ENCODE results near the gene KRTAP10-4. TPM values are rescaled to one million over a fixed set of nuclear protein-coding genes. Genes with fewer than 3 reads are reported as not detected.
"Not testable (repeated sequence)": the region's sequence is repeated elsewhere in the genome, so short reads cannot be mapped to it uniquely, and the experiment has no call there.

KRTAP10-4 gene
- total RNA-seq, 2 donors from 2014 or later = not detected

DNA sequence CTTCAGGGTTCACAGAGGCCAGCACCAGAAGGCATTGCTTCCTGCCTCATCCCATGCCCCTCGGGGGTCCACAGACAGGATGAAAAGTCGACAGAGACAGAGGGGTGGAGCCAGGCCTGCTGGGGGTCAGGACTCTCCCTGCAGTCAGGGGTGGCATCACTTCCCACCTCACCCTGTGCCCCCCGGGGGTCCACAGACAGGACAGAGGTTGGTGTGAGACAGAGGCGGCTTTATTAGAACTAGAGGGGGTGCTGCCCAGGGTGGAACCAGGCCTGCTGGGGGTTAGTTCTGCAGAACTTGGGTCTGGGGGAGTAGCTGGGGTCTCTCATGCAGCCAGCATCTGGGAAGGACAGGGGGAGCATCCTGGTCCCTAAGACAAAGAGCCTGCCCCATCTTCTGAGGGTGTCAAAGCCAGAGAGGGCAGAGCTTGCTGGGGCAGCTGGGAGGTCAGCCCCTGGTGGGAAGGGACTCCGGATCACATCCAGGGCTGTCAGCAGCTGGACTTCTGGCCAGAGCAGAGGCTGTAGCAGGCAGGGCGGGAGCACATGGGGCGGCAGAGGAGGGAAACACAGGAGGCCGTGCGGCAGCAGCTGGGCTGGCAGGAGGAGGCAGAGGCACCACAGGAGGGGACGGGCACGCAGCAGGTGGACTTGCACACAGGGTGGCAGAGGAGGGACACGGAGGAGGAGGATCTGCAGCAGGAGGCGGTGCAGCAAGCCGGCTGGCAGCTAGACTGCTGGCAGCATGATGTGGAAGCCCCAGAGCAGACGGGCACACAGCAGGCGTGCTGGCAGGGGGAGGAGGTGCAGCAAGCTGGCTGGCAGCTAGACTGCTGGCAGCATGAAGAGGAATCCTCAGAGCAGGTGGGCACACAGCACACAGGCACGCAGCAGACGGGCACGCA lies 17.6 kb downstream of the KRTAP10-4 start:
- peak; percentile 63 for DNase-seq (ENCODE audit: low spot score)
- intact Hi-C loops (cut with DNase I) = not testable (repeated sequence)

- DNase-seq (ENCODE audit: low spot score); intact Hi-C loops (cut with DNase I): not testable (repeated sequence)
These were observed 18.2 kb downstream of the KRTAP10-4 start for GRCh38 chr21:44591801-44592130.

- intact Hi-C loops (cut with DNase I) = no loop called here
- DNase-seq (ENCODE audit: low spot score) = peak; percentile 68
These were observed 19.1 kb downstream of the KRTAP10-4 start, which contains the start of gene KRTAP10-6 for GRCh38 chr21:44592446-44593311. KRTAP10-6 (minus strand) TSS chr21:44592505; CDS start chr21:44592484, 21 bp downstream.

- DNase-seq (ENCODE audit: low spot score) = peak; percentile 43
These were observed 20.3 kb downstream of the KRTAP10-4 start for GRCh38 chr21:44593598-44594405.

GRCh38 chr21:44594406-44594916 lies 20.9 kb downstream of the KRTAP10-4 start:
- DNase-seq (ENCODE audit: low spot score) = peak; percentile 43
- intact Hi-C loops (cut with DNase I) = no loop called here

More at GRCh38 chr21:44593598-44594405, 20.3 kb downstream of the KRTAP10-4 start:
- intact Hi-C loops (cut with DNase I) = no loop called here

GRCh38 chr21:44595524-44595923 lies 22.0 kb downstream of the KRTAP10-4 start:
- intact Hi-C loops (cut with DNase I) = no loop called here
- DNase-seq (ENCODE audit: low spot score) = no peak

DNA sequence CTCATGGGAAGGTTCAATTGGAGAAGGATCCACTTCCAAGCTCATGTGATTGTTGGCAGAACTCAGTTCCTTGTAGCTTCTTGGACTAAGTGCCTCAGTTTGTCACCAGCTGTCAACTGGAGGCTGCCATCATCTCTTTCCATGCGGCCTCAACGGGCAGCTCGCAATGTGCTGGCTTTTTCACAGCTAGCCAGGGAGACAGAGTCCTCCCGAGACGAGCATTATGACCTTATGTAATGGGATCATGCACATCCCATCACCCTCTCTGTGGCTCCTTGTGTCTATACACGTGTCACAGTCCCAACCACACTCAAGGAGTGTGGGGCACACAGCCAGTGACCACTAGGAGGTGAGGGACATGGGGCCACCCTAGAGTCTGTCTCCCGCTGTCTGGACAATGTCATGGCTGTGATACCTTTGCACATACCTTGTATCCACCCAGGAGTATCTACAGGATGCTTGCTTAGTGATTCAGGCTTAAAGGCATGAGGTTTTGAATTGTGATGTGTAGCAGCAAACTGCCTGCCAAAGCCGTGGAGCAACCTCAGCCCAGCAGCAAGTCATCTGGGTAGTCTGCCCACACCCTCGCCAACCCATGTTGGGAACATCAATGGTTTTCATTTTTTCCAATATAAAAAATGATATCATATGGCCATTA lies 22.7 kb downstream of the KRTAP10-4 start:
- intact Hi-C loops (cut with DNase I) = no loop called here
- DNase-seq (ENCODE audit: low spot score) = peak; percentile 38

DNA sequence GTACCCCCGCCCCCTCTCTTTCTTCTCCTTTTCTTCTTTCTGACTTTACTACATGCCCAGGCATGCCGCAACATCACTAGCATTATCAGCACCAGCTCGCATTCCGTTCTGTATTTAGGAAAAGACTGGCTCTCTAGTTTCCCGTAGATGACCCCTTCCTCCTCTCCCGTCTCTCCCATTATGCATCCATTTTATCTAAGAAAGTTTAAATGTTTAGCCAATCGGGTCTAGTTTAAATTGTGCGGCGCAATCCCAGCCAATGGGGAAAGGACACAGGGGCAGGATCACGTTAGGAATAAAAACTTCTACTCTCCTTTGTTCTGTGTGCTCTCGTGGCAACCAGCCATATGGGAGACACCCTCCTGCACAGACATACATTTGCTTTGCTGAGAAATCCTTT lies 24.5 kb downstream of the KRTAP10-4 start:
- intact Hi-C loops (cut with DNase I) = no loop called here
- no peak for DNase-seq (ENCODE audit: low spot score)

GRCh38 chr21:44599264-44600029 lies 25.9 kb downstream of the KRTAP10-4 start:
- no peak for DNase-seq (ENCODE audit: low spot score)
- intact Hi-C loops (cut with DNase I) = no loop called here

DNA sequence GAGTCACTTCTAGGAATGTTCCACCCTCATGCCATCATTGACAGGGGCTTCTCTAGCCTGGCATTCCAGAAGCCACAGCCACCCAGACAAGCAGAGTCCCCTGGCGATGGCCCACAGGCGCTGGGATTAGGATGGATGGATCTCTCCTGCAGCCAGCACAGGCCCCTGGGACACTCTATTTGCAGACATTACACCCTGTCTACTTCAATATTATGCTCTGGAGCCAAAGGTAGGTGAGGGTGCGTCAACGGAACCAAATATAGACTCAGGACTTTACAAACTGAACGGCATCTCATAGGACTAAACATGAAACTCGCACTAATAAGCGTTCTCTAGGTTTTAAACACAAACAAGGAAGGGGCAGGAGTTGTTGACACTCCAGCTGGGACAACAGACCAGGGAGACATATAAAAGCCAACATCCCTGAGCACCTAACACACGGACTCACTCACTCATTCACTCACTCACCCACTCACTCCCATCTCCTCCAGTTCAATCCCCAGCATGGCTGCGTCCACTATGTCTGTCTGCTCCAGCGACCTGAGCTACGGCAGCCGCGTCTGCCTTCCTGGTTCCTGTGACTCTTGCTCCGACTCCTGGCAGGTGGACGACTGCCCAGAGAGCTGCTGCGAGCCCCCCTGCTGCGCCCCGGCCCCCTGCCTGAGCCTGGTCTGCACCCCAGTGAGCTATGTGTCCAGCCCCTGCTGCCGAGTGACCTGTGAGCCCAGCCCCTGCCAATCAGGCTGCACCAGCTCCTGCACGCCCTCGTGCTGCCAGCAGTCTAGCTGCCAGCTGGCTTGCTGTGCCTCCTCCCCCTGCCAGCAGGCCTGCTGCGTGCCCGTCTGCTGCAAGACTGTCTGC lies 26.8 kb downstream of the KRTAP10-4 start, which contains the start of gene KRTAP10-7:
Gene KRTAP10-7, plus strand, starts transcription at position 480 of the 861 bp plus-strand sequence. Its CDS starts 25 bp downstream, at position 505.
- DNase-seq (ENCODE audit: low spot score) = peak; percentile 66
- intact Hi-C loops (cut with DNase I) = not testable (repeated sequence)

GRCh38 chr21:44601091-44601490 lies 27.6 kb downstream of the KRTAP10-4 start:
- peak; percentile 40 for DNase-seq (ENCODE audit: low spot score)
- intact Hi-C loops (cut with DNase I) = not testable (repeated sequence)

DNA sequence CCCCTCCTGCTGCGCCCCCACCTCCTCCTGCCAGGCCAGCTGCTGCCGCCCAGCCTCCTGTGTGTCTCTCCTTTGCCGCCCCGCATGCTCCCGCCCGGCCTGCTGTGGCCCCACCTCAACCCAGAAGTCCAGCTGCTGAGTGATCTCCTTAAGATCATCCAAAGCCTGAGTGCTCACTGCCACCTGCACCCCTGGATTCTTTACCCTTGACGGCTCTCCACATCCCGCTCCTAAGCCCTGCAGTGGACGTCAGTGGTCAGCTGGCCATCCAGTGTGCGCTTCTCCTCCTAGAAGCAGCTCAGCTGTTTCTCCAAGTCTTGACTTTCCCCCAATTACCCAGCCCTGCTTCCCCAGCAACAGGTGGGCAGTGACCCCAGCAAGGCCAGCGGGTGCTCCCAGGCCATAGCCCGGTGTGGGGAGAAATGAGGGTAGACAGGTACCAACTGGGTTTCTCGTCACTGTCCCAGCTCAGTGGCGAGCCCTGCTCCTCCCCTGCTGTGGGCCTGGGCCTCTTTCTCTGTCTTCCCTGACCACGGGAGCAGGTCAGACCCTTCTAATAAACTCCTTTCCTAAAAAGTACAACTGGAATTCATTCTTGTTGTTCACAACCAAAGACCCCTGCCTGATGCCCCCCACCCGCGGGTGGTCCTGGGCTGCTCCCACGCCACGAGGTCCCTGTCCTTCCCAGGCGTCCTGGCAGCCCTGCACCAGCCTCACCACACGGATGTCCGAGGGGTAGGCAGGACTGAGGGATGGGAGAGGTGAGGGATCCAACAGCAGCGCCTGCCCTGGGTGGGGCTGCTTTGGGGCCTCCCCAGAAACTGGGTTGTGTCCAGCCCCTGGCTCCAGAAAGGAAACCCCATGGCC lies 28.3 kb downstream of the KRTAP10-4 start:
- peak; percentile 51 for DNase-seq (ENCODE audit: low spot score)
- intact Hi-C loops (cut with DNase I) = no loop called here

- no peak for DNase-seq (ENCODE audit: low spot score)
- intact Hi-C loops (cut with DNase I) = no loop called here
These were observed 28.9 kb downstream of the KRTAP10-4 start for GRCh38 chr21:44602463-44602850.

GRCh38 chr21:44603109-44603875 lies 29.8 kb downstream of the KRTAP10-4 start:
- DNase-seq (ENCODE audit: low spot score) = peak; percentile 37
- intact Hi-C loops (cut with DNase I) = no loop called here

GRCh38 chr21:44603911-44604310 lies 30.4 kb downstream of the KRTAP10-4 start:
- intact Hi-C loops (cut with DNase I) = no loop called here
- DNase-seq (ENCODE audit: low spot score) = peak; percentile 57
